ENCODE measurements around the gene DUOX1.
"Not testable (repeated sequence)": the region's sequence is repeated elsewhere in the genome, so short reads cannot be mapped to it uniquely, and the experiment has no call there.

Gene DUOX1

DNA sequence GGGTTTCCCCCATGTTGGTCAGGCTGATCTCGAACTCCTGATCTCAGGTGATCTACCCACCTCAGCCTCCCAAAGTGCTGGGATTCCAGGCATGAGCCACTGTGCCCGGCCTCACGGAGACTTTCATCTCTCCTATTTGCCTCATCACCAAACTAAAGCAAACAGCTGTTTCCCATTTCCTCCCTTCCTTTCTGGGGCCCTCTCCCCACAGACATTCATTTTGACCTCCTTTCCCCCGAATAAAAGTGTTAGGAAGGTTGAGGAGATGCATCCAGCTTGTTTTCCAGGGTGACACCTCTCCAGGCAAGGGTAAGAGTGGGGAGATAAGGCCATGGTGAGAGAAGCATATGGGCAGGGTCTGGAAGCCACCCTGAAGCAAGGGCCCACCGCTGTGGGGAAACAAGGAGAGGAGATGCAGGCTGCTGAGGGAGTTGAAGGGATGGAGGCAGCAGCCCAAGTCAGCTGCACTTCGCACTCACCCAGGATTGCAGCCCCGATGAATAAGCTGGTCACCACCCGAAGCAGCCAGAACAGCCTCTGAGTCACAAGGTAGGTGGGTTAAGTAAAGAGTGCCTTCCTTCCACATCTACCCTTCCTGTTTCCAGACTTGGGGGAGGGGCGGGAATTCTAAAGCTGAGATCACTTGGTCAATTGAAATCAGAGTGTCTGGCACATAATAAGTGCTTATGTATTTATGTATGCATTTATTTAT is 7.9 kb upstream of the DUOX1 start:
- no peak for DNase-seq

DNA sequence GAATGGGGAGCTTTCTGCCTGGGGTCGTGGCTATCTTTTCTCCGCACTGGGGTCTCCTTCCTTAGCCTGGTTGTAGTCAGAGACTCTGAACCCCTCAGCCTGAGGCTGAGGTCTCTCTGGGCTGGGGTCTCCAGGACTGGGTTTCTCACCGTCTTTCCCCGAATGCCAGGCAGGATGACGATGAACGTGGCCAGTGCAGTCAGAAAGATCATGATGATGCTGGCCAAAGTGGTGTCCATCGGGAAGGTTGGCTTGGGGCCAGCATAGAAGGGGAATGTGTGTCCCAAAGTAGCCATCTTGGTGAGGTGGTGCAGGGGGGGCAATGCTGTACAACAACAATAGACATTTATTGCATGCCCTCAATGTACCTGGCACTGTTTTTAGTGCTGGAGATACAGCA is 7.1 kb upstream of the DUOX1 start:
- DNase-seq, result no peak

DNA sequence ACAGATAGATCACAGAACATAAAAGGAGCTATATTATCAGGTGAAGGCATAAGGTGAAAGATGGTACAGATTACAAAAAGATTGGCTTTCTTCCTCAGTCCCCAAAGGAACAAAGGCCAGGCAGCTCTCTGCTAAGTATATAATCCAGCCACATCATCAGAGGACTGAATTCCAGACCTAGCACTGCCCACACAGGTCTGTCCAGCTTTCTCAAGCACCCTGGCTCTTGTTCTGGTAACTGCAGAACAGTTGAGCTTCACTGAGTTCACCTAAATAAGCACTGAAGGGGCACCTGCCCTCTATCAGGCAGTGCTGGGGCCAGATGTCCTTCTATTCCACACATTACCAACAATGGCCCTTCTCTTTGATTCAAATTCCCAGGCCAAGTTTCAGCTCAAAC is 6.4 kb upstream of the DUOX1 start:
- no peak for DNase-seq

GRCh38 chr15:45126535-45127158 is 3.1 kb upstream of the DUOX1 start:
- peak; percentile 35 for DNase-seq

DNA sequence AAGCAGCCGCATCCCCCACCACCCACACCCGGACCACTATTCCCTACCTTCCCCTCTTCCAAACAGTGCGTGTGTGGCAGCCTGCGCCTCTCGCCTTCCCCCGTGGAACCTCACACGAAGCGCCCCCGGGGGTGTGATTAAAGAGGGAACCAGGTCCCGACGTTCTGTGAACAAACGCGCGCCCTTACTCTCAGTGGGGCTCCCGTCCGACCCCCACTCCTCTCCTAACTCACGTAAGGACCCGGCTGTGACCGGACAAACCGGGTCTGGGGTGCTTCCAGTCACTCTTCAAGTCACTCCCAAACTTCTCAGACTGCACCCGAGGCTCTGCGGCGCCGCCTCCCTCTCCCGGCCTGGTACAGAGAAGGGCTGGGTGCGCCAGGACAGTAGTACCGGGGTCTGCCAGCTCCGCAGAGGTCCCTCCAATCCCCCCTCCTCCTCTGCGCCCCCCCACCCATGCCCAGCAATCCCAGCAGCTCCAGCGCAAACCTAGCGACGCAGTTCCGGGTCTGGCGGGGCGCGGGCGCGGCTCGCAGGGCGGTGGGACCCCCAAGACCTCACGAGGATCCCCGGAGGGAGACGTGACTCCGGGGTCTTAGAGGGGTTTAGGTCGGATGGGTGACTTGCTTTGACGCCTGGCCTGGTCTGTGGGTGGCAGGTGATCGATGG is 689 bp upstream of the DUOX1 start:
- DNase-seq, result no peak

GRCh38 chr15:45130291-45131000 is 652 bp downstream of the DUOX1 start:
- DNase-seq, result no peak

- DNase-seq, result no peak
Observed at GRCh38 chr15:45131510-45131909, 1.7 kb downstream of the DUOX1 start.

GRCh38 chr15:45132844-45133560 is 3.2 kb downstream of the DUOX1 start:
- no peak for DNase-seq

GRCh38 chr15:45133561-45133920 is 3.7 kb downstream of the DUOX1 start:
- DNase-seq, result peak; percentile 20

- DNase-seq, result no peak
Observed at GRCh38 chr15:45134046-45134445, 4.3 kb downstream of the DUOX1 start.

DNA sequence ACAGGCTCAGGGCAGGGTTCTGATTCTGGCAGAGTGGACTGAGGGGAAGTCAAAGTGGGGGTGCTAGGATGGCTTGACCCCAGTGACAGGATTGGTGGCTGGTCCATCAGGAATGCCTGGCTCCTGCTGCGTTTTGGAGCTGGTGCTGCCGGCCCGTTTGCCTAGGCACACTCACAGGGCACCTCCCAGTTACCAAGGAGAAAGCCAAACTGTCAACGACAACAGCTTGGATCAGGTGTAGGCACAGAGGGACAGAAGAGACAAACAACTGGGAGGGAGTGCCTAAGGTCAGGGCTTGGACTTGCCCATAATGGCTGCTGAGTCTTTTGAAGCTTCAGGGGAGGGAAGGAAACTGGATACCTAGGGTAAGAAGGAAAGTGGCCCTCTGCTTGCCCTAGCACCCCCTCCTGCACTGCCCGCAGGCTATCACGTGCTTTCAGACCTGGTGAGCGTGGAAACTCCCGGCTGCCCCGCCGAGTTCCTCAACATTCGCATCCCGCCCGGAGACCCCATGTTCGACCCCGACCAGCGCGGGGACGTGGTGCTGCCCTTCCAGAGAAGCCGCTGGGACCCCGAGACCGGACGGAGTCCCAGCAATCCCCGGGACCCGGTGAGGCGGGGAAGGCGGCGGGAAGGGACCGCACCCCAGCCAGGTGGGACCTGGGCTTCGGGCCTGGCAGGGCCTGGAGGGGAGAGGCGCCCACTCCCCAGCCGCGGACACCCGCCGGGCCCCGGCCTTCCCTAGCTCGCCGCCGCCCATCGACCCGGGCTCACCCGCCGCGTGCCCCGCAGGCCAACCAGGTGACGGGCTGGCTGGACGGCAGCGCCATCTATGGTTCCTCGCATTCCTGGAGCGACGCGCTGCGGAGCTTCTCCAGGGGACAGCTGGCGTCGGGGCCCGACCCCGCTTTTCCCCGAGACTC is 5.1 kb downstream of the DUOX1 start:
- no peak for DNase-seq

GRCh38 chr15:45135705-45136377 is 6.0 kb downstream of the DUOX1 start:
- DNase-seq, result not testable (repeated sequence)

DNA sequence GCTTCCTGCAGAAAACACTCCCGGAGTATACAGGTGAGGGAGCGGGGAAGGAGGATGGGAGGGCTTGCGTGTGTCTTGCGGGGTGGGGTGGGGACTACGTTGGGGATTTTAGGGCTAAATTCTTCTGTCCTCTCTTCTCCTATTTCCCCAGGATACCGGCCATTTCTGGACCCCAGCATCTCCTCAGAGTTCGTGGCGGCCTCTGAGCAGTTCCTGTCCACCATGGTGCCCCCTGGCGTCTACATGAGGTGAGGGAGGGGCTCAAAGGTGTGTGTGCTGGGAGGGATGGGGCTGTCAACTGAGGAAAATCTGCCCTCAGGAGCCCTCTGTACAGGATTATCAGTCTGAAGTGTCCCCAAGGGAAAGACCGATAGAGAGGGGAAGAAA is 6.6 kb downstream of the DUOX1 start:
- no peak for DNase-seq

DNA sequence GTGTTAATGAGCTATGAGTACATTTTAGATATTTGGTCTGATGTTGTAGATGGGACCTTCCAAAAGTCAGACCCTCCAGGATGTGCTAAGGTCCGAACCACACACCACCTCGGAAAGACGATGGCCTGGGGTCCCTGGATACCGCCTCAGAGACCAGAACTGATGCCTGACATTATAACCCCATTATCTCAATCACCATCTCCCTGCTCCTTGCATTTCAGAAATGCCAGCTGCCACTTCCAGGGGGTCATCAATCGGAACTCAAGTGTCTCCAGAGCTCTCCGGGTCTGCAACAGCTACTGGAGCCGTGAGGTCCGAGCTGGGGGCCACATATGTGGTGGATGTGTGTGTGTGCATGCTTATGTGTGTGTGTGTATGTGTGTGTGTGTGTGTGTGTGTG is 7.9 kb downstream of the DUOX1 start:
- no peak for DNase-seq

GRCh38 chr15:45138814-45139765 is 9.3 kb downstream of the DUOX1 start:
- no peak for DNase-seq

GRCh38 chr15:45139770-45140169 is 10.0 kb downstream of the DUOX1 start:
- DNase-seq, result no peak

DNA sequence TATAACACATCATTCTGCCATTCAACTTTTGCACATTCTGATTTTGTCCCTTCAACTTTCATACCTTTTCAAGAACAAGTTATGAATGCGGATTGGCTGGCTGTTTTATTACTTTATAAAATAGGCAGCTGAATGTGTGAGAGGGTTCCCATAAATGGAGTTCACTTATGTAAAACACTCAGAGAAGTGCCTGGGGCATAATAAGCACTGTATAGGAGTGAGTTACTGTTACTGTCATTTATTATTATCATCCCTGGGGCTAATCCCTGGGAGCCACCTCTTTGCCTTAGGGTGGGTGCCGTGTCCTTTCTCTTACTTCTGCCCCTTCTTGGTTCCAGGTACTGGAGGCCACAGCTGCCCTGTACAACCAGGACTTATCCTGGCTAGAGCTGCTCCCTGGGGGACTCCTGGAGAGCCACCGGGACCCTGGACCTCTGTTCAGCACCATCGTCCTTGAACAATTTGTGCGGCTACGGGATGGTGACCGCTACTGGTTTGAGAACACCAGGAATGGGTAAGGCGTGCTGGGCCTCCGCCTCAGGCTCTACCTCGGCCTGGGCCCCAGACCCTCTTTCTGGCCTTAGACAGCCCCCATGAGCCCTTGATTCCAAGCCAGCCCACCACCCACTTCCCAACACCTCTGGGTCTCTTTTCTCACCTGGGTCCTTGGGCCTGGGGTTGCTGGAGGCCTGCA is 10.9 kb downstream of the DUOX1 start:
- DNase-seq, result no peak

DNA sequence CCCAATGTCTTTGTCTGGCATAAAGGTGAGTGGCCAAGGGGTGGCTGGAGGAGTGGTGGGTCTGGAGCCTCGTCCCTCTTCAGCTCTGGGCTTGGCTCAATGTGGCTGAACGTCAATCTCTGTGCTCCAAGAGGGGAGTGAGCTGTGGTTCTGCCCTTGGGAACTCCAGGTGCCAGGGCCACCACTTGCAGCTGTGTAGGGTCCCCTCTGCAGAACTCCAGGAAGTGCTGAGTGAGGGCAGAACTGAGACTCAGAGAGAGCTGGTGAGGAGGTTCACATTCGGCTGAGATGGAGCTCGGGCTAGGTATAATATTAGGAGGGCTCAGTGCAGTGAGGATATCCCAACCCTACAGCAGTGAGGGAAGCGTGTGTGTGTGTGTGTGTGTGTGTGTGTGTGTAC is 11.6 kb downstream of the DUOX1 start:
- no peak for DNase-seq

DNA sequence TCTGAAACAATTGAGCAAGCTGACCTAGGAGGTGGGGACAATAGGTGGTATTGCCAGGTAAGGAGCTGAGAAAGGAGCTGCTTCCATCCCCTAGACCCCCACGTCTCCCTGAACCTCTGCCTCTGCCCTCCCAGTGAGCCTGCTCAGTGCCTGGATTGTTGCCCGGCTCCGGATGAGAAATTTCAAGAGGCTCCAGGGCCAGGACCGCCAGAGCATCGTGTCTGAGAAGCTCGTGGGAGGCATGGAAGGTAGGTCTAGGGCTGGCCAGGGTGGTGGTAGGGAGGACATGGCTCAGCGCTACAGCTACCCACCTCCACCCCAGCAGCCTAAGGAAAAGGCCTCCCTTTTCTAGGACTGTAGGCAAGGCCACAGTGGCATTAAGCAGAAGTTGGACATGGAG is 13.3 kb downstream of the DUOX1 start:
- no peak for DNase-seq

- no peak for DNase-seq
Observed at GRCh38 chr15:45143946-45144345, 14.2 kb downstream of the DUOX1 start.

All from NCI-H1694 treated with DMSO at 0.1 percent for 48 hours (cell line).